T1000 (cell line): ENCODE measurements around the gene ALDH1L2.
"Not testable (repeated sequence)": the region's sequence is repeated elsewhere in the genome, so short reads cannot be mapped to it uniquely, and the experiment has no call there.

ENCODE experiments used
- DNase-seq: peaks from one replicate; lab custom pipeline; 2025; ENCODE audit warnings: mixed read lengths; lab: John Stamatoyannopoulos, UW

ALDH1L2 gene

DNA sequence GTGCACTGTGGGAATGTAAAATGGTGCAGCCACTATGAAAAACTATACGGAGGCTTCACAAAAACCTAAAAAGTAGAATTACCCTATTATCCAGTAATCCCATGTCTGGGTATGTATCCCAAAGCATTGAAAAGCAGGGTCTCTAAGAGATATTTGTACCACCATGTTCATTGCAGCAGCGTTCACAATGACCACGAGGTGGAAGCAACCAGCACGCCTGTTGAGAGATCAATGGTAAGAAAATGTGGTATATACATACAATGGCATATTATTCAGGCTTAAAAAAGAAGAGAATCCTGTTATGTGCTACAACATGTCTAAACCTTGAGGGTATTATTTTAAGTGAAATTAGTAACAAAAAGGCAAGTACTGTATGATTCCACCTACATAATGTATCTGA, 99.1 kb downstream of the ALDH1L2 start:
- no peak for DNase-seq

DNA sequence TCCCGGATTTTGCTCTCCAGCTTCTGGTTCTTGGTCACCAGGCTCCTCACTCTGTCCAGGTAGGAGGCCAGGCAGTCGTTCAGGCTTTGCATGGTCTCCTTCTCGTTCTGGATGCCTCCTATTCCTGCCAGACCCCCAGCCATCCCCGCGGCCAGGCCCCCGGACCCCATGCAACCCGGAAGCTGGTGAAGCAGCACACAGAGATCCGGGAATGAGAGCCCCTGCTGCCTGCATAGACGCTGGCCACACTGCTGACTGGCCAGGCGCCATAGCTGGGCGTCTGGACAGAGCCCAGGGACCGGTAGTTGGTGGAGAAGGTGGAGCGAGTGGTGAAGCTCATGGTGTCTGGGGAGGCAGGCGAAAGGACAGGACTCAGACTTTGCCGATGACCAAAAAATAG, 106.6 kb downstream of the ALDH1L2 start:
- not testable (repeated sequence) for DNase-seq

DNA sequence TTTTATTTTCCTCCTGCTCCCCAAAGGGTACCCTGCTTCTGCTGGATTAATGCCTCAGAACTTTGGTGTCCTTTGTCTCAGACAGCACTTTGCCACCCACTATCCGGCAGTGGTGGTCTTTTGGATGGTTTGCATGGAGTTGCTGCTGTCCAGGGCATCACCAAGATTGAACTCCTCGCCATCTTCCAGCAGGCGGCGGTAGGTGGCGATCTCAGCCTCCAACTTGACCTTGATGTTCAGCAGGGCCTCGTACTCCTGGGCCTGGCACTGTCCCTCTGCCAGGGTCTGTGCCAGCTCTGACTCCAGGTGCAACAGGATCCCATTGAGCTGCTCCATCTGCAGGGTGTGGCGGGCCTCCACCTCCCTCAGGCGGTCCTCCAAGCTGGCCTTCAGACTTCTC, 107.6 kb downstream of the ALDH1L2 start:
- DNase-seq: no peak

DNA sequence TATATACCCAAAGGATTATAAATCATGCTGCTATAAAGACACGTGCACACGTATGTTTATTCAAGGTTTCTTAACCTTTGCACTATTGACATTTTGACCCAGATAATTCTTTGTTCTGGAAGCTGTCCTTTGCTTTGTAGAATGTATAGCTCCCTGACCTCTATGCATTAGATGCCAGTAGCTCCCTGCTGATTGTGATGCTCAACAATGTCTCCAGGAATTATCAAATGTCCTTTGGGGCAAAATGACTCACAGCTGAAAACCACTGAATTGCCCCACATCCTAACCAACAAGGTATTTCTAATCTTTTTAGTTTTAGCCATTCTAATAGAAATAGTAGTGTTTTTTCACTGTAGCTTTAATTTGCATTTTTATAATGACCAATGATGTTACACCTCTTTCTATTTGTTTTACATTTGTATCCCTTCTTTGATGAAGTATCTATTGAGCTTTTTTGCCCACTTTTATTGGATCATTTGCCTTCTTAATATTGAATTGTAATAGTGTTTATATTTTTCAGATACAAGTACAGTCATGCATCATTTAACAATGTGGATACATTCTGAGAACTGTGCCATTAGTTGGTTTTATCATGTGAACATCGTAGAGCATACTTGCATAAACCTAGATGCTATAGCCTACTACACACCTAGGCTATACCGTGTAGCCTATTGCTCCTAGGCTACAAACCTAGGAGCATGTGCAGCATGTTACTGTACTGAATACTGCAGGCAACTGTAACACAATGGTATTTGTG, 108.5 kb downstream of the ALDH1L2 start:
- peak; percentile 16 for DNase-seq

DNA sequence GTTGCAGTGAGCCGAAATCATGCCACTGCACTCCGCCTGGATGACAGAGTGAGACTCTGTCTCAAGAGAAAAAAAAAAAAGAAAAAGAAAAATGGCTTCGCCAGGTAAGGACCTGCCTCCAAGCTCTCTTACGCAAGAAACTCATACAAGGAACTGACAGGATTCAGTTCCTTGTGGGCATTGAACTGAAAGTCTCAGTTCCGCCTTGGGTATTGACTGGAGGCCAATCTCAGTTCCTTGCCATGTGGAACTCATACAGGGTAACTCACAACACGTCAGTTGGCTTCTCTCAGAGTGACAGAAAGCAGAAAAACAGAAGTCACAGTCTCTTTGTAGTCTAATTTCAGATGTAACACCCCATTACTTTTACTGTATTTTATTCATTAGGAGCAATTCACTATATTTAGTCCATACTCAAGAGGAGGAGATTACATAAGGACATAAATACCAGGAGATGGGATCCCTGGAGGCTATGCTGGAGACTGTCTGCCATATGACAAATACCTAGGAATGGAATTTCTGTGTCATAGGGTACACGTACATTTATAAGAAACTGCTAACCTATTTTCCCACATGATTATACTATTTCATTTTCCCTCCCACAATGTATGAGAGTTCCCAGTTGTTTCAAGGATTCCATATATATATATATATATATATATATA, 109.5 kb downstream of the ALDH1L2 start:
- DNase-seq: peak; percentile 2

DNA sequence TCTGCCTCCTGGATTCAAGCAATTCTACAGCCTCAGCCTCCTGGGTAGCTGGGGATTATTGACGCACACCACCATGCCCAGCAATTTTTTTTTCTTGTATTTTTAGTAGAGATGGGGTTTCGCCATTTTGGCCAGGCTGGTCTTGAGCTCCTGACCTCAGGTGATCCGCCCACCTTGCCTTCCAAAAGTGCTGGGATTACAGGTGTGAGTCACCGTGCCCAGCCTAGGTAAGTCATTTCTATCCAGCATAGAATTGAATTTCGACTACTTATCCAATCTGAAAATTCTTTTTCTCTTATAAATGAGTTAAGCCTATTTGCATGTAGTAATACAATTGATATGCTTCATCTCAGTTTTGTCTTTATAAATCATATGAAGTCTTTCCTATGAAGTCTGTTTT, 111.0 kb downstream of the ALDH1L2 start:
- no peak for DNase-seq

DNA sequence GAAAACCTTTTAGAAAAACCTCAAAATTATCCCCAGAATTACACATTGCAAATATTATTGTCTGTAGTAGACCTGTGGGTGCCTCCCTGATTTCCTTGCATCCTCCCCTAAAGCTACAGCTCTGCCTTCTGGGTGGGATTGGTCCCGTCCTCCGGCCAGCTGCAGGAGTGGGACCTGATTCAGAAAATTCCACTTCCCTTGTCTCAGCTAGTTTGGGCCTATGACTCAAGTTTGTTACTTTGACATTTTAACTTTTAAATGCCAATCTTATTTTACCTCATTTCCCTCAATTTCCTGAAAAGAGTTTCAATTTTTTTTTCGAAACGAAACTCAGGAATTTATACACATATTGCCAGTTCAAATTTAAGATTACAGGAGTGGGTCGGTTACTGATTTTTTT, 113.0 kb downstream of the ALDH1L2 start:
- no peak for DNase-seq
